HTR-8/SVneo (cell line): ENCODE data around the gene NPAT.

Experiments used
- DNase-seq: peaks from one replicate; pipeline ENCODE4 v3.0.0; 2011; ENCODE audit warnings: low spot score, mixed read lengths; ENCODE audit not compliant: insufficient read length
- FAIRE-seq: peaks from 2 replicates; lab custom pipeline; 2011; peaks lifted over from hg19 to GRCh38; lab: Jason Lieb, UNC

NPAT gene

GRCh38 chr11:108222574-108223347, at the start of gene NPAT, which contains the start of gene ATM:
TSS of gene NPAT (minus strand) at chr11:108222638. CDS start at chr11:108222536, 102 bp downstream.
TSS of gene ATM (plus strand) at chr11:108223067. CDS start at chr11:108227625, 4,558 bp downstream.
- DNase-seq, result peak; percentile 97
- FAIRE-seq, result peak; percentile 99

- DNase-seq (no peak), FAIRE-seq (no peak)
Measured at GRCh38 chr11:108269583-108269982, 47.1 kb upstream of the NPAT start.

DNA sequence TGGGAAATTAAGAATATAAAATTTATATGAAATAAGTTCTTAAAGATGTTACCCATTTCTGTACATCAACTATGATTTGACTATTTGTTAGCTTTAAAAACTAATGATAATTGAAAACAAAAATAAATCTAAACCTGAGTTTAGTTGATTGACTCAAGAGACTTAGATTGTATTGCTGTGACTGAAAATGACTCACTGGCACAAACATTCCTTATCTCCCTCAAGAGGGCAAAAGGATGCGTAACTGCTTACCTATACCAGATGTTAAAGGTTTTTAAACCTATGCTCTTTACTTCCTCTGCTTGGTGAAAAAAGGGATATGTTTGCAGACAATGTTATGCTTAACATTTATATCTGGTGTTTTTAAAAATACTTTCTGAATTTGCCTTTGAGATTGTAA, 30.7 kb upstream of the NPAT start:
- DNase-seq (no peak), FAIRE-seq (no peak)

- FAIRE-seq (no peak), DNase-seq (no peak)
Measured at GRCh38 chr11:108246885-108247284, 24.4 kb upstream of the NPAT start.

DNA sequence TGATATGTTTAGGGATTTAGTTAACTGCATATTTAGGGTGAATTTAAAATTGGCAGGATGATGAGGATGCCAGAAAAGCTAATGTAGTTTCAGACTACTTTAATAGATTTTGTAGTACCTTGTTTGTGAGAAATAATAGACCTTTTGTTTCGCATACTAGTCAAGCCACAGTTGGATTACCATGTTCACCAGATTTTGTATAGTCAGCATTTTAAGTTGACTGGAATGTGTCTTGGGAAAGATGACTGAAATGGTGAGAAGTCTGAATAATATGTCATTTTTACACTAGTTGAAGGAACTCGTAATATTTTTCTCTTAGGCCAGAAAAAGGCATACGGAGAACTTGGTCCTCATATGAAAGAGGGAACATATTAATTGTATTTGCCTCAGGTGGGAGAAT, 23.9 kb upstream of the NPAT start:
- no peak for FAIRE-seq
- no peak for DNase-seq

DNA sequence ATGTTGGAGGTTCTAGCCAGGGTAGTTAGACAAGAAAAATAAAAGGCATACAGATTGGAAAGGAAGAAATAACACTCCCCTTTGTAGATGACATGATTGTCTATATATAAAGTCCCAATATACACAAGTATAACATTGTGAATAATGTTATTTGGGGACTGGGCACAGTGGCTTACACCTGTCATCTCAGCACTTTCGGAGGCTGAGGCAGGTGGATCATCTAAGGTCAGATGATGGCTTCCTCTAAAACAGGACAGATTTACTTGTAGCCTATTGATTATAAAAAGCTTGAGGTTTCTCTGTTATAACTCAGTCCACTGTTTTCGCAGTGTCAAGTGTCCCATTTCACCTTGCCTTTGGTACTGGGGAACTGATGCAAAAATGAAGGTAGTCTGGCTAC, 20.0 kb upstream of the NPAT start:
- no peak for FAIRE-seq
- no peak for DNase-seq

- FAIRE-seq (no peak), DNase-seq (no peak)
Measured at GRCh38 chr11:108241330-108242037, 19.0 kb upstream of the NPAT start.

GRCh38 chr11:108239076-108239475, 16.6 kb upstream of the NPAT start:
- FAIRE-seq (no peak), DNase-seq (no peak)

- FAIRE-seq (no peak), DNase-seq (no peak)
Measured at GRCh38 chr11:108237058-108237481, 14.6 kb upstream of the NPAT start.

DNA sequence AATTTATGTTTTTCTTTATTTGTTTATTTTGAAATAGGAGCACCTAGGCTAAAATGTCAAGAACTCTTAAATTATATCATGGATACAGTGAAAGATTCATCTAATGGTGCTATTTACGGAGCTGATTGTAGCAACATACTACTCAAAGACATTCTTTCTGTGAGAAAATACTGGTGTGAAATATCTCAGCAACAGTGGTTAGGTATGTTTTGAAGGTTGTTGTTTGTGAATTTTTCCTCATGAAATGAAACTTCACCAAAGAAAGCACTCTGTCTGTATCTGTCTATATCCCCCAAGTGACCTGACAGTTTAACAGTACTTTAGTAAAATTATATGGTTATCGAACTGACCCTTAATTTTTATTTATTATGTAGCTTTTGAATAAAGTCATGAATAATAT, 13.2 kb upstream of the NPAT start:
- DNase-seq (no peak), FAIRE-seq (no peak)

GRCh38 chr11:108235192-108235591, 12.8 kb upstream of the NPAT start:
- DNase-seq (no peak), FAIRE-seq (no peak)

DNA sequence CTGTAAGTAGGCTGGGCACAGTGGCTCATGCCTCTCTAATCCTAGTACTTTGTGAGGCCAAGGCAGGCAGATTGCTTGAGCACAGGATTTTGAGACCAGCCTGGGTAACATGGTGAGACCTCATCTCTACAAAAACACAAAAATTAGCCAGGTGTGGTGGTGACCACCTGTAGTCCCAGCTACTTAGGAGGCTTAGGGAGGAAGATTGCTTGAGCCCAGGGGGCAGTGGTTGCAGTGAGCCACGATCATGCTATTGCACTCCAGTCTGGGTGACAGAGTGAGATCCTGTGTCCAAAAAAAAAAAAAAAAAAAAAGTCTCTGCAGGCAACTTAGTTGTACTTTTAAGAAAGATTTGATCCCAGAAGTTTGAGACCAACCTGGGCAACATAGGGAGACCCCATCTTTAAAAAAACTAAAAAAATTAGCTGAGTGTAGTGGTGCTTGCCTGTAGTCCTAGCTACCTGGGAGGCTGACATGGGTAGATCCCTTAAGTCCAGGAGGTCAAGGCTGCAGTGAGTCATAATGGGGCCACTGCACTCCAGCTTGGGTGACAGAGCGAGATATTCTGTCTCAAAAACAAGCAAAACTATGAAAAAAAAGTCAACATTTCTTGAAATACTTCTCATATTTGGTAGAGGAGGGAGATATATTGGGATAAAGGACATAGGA, 11.0 kb upstream of the NPAT start:
- FAIRE-seq (no peak), DNase-seq (no peak)

GRCh38 chr11:108228251-108228650, 5.8 kb upstream of the NPAT start:
- FAIRE-seq, result no peak

GRCh38 chr11:108226036-108226435, 3.6 kb upstream of the NPAT start:
- DNase-seq, result no peak
- no peak for FAIRE-seq

More at GRCh38 chr11:108228251-108228650, 5.8 kb upstream of the NPAT start:
- no peak for DNase-seq

DNA sequence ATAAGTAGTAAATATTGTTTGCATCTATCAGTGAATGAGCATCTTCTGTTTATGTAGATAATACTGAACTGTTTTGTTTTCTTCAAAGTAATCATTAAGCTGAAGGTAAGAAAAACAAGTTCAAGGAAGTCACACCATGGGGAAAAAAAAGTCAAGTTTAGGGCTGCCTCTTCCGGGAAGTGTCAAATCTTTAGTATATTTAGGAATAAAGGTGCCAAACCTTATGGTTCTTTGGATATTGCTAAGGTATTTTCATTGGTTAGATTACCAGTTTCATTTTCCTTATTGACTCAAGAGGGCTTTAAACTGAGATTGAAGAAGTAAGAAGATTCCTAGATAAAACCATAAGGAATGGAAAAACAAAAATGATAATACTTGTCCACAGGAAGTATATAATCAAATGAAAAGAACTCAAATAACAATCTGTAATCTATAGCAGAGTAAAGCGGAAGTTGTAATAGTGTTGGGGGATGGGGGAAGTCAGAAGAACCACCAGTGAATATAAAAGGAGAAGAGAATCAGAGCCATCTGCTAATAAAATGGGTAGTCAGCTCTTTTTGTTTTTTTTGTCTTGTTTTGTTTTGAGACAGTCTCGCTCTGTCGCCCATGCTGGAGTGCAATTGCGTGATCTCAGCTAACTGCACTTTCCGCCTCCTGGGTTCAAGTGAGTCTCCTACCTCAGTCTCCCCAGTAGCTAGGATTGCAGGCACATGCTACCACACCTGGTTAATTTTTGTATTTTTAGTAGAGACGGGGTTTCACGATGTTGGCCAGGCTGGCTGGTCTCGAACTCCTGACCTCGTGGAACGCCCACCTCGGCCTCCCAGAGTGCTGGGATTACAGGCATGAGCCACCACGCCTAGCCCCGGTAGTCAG, 2.7 kb upstream of the NPAT start:
- no peak for DNase-seq
- no peak for FAIRE-seq

DNA sequence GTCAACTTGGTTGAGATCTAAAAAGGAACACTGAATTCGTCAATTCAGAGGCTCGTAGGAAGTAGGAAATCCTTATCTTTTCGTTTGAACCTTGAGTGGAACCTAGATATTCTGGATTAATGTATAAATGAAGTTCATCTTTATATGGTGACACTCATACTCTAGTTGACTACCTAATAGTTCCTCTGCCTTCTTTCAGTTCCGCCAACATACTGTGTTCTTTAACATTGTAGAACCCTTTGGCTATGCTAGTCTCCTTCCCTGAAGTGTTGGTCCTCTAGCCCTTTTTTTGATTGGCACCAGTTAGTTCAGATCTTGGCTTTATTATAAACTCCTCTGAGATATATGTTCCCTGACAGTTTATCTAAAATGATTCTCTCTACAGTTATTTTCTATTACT, 1.9 kb upstream of the NPAT start:
- DNase-seq (no peak), FAIRE-seq (no peak)

GRCh38 chr11:108223348-108224149, 1.1 kb upstream of the NPAT start:
- DNase-seq (no peak), FAIRE-seq (peak; percentile 57)

DNA sequence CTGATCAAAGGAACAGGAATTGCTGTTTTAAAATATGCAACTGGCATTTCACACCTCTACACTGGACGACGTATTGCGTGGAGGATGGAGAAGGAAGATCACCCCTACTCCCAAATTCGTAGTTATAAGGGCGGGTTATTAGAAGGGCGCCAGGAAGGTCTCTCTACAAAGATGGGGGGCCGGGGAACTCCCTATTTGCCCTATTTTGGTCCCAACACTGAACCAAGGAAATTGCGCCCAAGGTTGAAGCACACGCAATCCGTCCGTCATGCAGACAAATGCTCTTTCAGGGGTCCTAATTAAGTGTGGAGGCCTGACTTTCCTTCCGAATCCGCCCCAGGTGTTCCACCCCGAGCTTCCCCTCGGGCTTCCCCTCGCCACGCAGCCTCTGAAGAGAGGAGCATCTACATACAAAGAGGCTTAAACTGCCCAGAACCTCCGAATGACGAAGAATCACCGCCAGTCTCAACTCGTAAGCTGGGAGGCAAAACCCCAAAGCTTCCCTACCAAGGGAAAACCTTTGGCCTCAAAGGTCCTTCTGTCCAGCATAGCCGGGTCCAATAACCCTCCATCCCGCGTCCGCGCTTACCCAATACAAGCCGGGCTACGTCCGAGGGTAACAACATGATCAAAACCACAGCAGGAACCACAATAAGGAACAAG, 396 bp downstream of the NPAT start:
- DNase-seq (no peak), FAIRE-seq (no peak)

DNA sequence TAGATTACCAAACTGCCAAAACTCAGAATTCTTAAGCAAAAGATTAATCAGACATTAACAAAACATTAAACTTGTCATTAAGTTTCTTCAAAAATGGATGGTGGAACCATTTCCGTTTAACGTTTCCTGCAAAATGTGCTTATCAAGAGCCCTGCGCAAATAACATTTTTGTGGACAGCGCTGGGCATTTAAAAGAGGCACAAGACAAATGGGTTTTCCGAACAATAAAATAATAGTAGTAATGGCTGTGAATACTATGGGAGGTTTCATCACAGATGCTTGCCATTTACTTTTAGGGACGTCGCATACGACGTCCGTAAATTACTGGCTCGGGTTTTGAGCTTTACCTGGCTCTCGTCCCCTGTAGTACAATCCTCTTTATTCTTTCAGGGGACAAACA, 1.1 kb downstream of the NPAT start:
- FAIRE-seq (no peak), DNase-seq (no peak)
